Lung (tissue), 12 donors: ENCODE data around the gene GAA. TPM values are rescaled to one million over a fixed set of nuclear protein-coding genes. Genes with fewer than 3 reads are reported as not detected.

Source experiments
- ATAC-seq: fragments of 200-7000 bp; cut with Tn5 transposase; one replicate; pipeline ENCODE4 v1.9.1; 2020; ENCODE audit warnings: moderate number of reproducible peaks; ENCODE audit not compliant: insufficient read depth, low FRiP score
- DNase-seq, 3 donors: peaks; one replicate each; pipeline ENCODE4 v3.0.0-alpha.2; 2013 to 2017
- H3K27ac ChIP-seq, 2 donors: one replicate each; pipeline ENCODE4 v1.5.1; 2013; ENCODE audit warnings: mild to moderate bottlenecking in 2 of 2, moderate library complexity in 2 of 2, control low read depth in 1 of 2, inconsistent platforms in 1 of 2, low read depth in 1 of 2, low read length in 1 of 2
- H3K27me3 ChIP-seq, 3 donors: one replicate each; pipeline ENCODE4 v1.5.1; 2013; ENCODE audit warnings: low read length in 2 of 3; ENCODE audit not compliant: control insufficient read depth in 3 of 3, insufficient read depth in 3 of 3
- H3K36me3 ChIP-seq, 4 donors: one replicate each; pipeline ENCODE4 v1.5.1; 2013; ENCODE audit warnings: low read length in 4 of 4, mild to moderate bottlenecking in 1 of 4, moderate library complexity in 1 of 4; ENCODE audit not compliant: control insufficient read depth in 4 of 4, insufficient read depth in 4 of 4
- H3K4me1 ChIP-seq, 5 donors: one replicate each; pipeline ENCODE4 v1.5.1; 2013; ENCODE audit warnings: low read length in 5 of 5, mild to moderate bottlenecking in 2 of 5, moderate library complexity in 1 of 5; ENCODE audit not compliant: control insufficient read depth in 5 of 5, insufficient read depth in 5 of 5
- H3K4me3 ChIP-seq: one replicate; pipeline ENCODE4 v1.5.1; 2013; ENCODE audit warnings: mild to moderate bottlenecking, control low read depth, moderate library complexity
- H3K9ac ChIP-seq, 2 donors: one replicate each; pipeline ENCODE4 v1.5.1; 2013; ENCODE audit warnings: low read length in 2 of 2, control low read depth in 1 of 2; ENCODE audit not compliant: insufficient read depth in 1 of 2
- H3K9me3 ChIP-seq, 4 donors: one replicate each; pipeline ENCODE4 v1.5.1; 2013; ENCODE audit warnings: low read length in 3 of 4, mild to moderate bottlenecking in 1 of 4, moderate library complexity in 1 of 4; ENCODE audit not compliant: control insufficient read depth in 4 of 4, insufficient read depth in 3 of 4
- WGBS, 2 donors: extraction: QIAGEN DNeasy Blood & Tissue Kit; methylation state at CpG; one replicate each; pipeline ENCODE4 v1.1.7; 2013; 5-methylcytosine and 5-hydroxymethylcytosine counted together
- polyA plus RNA-seq, 2 donors: library from polyadenylated mRNA; stranded (reverse); fragments of 200-250 nt; gene quantifications; one replicate each; pipeline ENCODE4 v1.2.1, GENCODE V29; 2013
- total RNA-seq, 2 donors: library from RNA; depleted of rRNA in 1 of 2; stranded (reverse); fragments of >200 nt in 1 of 2; gene quantifications; one replicate each; pipeline ENCODE4 v1.2.1, GENCODE V29; 2014 to 2021
- TF ChIP-seq, protein P1 (sequence below): IDR thresholded peaks from 2 replicates; pipeline ENCODE4 v1.5.1; 2012; ENCODE audit warnings: mild to moderate bottlenecking; ENCODE audit errors: control extremely low read depth, extremely low read depth
- donor health status: control.
- donor health status: control.
- donor health status: Bipolar disorder and iron deficiency.
- donor health status: healthy.
- donor health status: DM: yes; HTN: yes; CAD: no.

The GAA gene
- total and polyA plus RNA-seq, 4 donors = 30.5 to 88.6 (median 68.0) TPM

DNA sequence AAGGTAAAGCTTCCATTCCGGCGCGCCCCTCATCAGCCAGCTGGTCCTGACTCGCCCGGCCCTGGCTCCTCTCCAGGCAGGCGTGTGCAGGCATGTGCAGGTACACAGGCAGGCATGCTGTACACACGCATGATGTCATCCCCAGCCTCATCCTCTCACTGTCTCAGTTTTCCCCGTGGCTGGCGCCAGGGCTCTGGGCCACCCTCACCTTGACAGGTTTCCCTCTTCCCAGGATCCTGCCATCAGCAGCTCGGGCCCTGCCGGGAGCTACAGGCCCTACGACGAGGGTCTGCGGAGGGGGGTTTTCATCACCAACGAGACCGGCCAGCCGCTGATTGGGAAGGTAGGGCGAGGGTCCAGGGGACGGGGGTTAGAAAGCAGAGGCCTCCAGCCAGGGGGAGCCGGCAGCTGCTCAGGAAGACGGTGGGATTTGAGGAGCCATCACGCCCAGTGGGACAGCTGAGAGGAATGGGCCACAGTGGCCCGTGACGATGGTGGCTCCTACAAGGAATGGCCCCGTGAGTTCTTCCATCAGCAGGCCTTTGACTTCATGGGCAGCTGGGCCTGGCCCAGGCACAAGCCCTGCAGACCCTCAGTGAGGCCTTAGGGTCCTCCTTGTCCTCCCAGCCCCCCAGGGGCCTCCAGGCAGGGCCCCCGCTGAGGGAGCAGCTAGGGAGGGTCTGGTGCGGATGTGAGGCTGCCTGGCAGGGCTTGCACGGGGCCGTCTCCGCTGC is 8.5 kb downstream of the GAA start:
- no peaks in the 10 kb centered on the region for H3K9me3 ChIP-seq
- TF ChIP-seq, protein P1, sequence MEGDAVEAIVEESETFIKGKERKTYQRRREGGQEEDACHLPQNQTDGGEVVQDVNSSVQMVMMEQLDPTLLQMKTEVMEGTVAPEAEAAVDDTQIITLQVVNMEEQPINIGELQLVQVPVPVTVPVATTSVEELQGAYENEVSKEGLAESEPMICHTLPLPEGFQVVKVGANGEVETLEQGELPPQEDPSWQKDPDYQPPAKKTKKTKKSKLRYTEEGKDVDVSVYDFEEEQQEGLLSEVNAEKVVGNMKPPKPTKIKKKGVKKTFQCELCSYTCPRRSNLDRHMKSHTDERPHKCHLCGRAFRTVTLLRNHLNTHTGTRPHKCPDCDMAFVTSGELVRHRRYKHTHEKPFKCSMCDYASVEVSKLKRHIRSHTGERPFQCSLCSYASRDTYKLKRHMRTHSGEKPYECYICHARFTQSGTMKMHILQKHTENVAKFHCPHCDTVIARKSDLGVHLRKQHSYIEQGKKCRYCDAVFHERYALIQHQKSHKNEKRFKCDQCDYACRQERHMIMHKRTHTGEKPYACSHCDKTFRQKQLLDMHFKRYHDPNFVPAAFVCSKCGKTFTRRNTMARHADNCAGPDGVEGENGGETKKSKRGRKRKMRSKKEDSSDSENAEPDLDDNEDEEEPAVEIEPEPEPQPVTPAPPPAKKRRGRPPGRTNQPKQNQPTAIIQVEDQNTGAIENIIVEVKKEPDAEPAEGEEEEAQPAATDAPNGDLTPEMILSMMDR = no peak
- no peaks in the 10 kb centered on the region for H3K27me3 ChIP-seq
- DNase-seq (peak in 1 of 3 donors; percentile 9), ATAC-seq (no peak)
- H3K27ac ChIP-seq = no peak overlapping the region
- WGBS, 2 donors = 91 to 93% methylated on average over 30 of the region's 30 CpGs
- H3K4me1 ChIP-seq = peaks cover 0 to 9% (median 0%) of the 10 kb centered on the region in 5 donors
- peaks cover 0 to 6% (median 0%) of the 10 kb centered on the region in 4 donors for H3K36me3 ChIP-seq
- H3K9ac ChIP-seq = no peak overlapping the region
- no peak overlapping the region for H3K4me3 ChIP-seq

- DNase-seq (peak in 1 of 3 donors; percentile 9), ATAC-seq (no peak)
- H3K36me3 ChIP-seq = peaks cover 0 to 7% (median 0%) of the 10 kb centered on the region in 4 donors
- H3K4me3 ChIP-seq = no peak overlapping the region
- peaks cover 0 to 8% (median 0%) of the 10 kb centered on the region in 5 donors for H3K4me1 ChIP-seq
- no peaks in the 10 kb centered on the region for H3K9me3 ChIP-seq
- WGBS, 2 donors = 83 to 92% methylated on average over 9 of the region's 9 CpGs
- TF ChIP-seq, protein P1 = no peak
- H3K9ac ChIP-seq = no peak overlapping the region
- no peak overlapping the region for H3K27ac ChIP-seq
- H3K27me3 ChIP-seq = no peaks in the 10 kb centered on the region
Measured at GRCh38 chr17:80110447-80110812, 9.0 kb downstream of the GAA start.

DNA sequence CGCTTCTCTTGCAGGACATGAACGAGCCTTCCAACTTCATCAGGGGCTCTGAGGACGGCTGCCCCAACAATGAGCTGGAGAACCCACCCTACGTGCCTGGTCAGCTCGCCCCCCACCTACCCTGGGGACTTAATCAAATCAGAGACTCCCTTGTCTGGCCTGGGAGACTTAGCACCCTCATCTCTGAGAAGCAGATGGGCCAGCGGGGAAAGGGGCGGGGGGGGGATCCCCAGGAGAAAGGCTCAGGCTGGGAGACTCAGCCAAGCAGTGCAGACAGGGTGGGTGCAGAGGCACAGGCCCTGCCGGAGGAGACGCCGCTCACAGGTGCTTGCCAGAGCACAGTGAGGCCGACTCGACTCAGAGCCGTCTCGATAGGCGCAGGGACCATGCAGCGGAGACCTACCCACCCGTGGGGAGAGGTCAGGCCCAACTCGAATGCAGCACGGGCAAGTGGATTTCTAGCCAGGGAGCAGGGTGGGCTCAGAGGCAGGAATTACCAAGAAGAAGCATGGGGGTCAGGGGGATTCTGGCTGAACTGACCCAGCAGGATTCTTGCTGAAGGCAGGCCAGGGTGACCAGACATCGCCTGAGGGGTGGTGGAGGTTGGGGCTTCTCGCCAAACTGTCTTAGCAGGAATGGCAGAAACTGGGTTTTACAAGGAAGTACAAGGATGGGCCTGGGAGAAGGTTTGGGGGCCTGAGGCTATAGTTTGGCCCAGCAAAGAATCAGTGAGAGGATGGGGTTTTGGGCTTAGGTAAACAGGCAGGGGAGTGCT is 9.7 kb downstream of the GAA start:
- H3K27me3 ChIP-seq = no peaks in the 10 kb centered on the region
- no peak overlapping the region for H3K27ac ChIP-seq
- H3K9ac ChIP-seq = no peak overlapping the region
- H3K36me3 ChIP-seq = peaks cover 0 to 7% (median 0%) of the 10 kb centered on the region in 4 donors
- no peak overlapping the region for H3K4me3 ChIP-seq
- 91 to 97% methylated on average over 21 of the region's 21 CpGs for WGBS, 2 donors
- DNase-seq (no peak), ATAC-seq (no peak)
- peaks cover 0 to 2% (median 0%) of the 10 kb centered on the region in 5 donors for H3K4me1 ChIP-seq
- no peaks in the 10 kb centered on the region for H3K9me3 ChIP-seq
- TF ChIP-seq, protein P1 = no peak
